GM12873 (cell line): Measurements from ENCODE around the gene GRM7.

ENCODE experiments used
- TF ChIP-seq, protein P1 (sequence below): IDR thresholded peaks from 2 replicates; pipeline ENCODE4 v1.5.1; 2012; ENCODE audit warnings: low read depth, mild to moderate bottlenecking, moderate library complexity, low read length, control low read depth; ENCODE audit not compliant: insufficient read depth; ENCODE audit errors: missing control alignments

The GRM7 gene

DNA sequence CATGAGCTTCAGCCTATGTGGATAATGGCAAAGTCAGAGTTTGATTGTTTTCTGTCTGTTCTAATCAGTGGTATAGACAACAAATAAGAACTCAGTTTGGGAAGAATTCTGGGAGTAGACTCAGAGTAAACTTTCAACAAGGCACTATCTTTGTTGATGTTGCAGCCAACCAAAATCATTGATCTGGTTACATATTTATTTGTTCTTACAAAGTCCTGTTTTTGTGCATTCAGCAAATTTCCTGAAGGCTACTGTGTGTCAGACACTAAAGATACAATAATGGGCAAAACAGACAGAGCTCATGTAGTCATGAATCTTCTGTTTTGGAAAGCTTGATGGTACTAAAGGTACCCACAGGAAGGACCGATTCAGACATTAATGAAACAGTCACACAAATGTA is 55.0 kb downstream of the GRM7 start:
- TF ChIP-seq, protein P1, sequence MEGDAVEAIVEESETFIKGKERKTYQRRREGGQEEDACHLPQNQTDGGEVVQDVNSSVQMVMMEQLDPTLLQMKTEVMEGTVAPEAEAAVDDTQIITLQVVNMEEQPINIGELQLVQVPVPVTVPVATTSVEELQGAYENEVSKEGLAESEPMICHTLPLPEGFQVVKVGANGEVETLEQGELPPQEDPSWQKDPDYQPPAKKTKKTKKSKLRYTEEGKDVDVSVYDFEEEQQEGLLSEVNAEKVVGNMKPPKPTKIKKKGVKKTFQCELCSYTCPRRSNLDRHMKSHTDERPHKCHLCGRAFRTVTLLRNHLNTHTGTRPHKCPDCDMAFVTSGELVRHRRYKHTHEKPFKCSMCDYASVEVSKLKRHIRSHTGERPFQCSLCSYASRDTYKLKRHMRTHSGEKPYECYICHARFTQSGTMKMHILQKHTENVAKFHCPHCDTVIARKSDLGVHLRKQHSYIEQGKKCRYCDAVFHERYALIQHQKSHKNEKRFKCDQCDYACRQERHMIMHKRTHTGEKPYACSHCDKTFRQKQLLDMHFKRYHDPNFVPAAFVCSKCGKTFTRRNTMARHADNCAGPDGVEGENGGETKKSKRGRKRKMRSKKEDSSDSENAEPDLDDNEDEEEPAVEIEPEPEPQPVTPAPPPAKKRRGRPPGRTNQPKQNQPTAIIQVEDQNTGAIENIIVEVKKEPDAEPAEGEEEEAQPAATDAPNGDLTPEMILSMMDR = no peak

DNA sequence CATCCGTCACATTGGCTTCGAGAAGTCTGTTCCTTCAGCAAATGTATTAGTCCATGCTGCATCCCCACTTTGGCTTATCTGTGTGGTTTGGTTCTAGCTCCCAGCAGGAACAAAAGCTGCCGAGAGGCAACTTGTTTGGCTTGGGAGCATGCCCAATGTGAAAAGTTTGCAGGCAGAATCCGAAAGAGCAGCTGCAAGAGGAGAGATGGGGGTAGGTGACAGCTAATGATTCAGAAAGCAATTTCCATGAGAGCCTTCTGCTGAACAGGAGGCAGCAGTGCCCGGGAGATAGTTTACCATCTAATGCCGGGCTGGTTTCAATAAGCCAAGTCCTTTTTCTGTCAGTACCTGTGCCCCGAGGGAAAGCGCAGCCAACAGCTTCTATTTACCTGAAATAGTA is 60.2 kb downstream of the GRM7 start:
- TF ChIP-seq, protein P1 = no peak

DNA sequence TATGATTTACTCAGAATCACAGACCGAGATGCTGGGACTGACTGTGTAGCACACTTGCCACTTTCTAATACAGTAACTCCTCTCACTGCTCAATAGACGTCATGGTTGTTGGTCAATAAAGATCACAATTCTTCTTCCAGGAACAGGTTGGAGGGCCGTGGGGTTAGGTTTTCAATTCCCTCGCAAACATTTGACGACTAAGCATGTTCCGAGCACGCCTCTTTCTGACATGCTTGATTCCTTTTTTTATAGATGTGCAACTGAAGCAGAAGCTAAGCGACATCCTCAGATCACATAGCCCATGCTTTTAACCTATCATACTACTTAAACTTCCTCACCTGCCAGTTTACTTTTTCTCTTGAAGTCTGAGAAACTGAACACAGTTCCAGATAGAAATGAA is 61.0 kb downstream of the GRM7 start:
- TF ChIP-seq, protein P1 = no peak

DNA sequence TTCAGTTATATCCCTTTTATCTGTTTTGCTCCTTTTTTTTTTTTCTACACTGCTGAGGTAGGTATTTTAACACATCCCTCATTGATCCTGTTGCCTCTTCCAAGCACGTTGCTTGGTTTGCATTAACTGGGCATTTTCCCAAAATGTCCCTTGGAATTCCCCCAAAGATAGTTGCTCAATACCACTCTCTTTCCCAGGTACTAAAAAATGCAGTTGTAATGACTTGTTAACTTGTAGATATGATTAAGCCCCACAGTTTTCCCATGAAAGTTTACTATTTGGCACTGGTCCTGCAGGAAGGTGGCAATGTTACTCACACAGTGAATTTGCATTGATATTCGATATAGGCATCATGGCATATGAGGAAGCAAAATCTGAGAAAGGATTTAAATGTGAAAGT is 67.1 kb downstream of the GRM7 start:
- TF ChIP-seq, protein P1 = no peak

DNA sequence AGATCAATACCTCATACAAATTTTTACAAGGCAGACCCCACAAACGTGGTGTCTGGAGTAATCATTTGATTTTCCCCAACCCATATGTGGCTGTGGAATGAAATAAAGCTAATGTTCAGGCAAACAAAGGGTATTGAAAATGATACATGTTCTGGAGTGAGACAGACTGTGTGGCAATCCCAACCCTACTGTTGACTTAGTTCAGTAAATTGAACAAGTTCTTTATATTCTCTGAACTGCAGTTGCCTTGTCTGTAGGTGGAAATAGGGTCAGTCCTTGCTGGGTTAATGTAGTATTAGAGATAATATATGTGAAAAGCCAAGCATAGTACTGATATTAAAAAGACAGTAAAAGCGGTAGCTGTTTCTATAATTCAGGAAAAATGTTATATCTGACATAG is 69.0 kb downstream of the GRM7 start:
- TF ChIP-seq, protein P1 = no peak

DNA sequence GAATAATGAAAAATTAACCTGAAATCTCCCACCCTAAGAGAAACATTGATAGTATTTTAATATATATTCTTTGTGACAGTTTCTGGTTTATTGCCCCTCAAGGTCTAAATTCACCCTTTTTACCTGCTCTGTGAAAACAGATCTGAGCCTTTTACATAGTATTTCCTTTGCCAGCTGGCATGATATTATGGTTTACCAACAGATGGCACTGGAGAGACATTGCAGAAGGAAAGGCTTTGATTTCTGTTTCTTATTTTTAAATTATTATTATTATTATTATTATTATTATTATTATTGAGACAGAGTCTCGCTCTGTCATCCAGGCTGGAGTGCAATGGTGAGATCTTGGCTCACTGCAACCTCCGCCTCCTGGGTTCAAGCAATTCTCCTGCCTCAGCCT is 74.5 kb downstream of the GRM7 start:
- TF ChIP-seq, protein P1 = peak; percentile 11

DNA sequence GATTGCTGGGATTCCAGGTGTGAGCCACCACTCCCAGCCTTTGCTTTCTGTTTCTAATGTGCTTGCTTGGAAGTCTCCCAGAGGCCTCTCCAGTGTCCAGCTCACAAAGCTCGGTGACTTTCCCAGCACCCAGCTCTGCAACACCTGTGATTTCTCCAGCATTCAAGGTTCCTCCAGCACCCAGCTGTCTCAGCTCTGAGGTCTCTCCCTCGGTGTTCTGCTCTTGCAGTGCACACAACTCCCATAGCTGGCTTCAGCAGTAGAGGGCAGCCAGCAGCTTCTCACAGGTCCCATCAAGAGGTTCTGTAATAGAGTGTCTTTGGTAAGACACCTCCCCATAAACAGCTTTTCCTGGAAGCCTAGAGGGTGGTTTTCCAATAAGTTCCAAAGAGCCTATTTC is 75.1 kb downstream of the GRM7 start:
- TF ChIP-seq, protein P1 = no peak
